ENCODE data around the gene MAGI2. TPM values are rescaled to one million over a fixed set of nuclear protein-coding genes. Genes with fewer than 3 reads are reported as not detected.

Gene MAGI2
- total RNA-seq, 4 donors from 2014 or later = 0.90 to 2.4 (median 0.99) TPM

GRCh38 chr7:79495544-79496272 lies 42.2 kb upstream of the MAGI2 start:
- no peaks in the 10 kb centered on the region for H3K4me1 ChIP-seq
- H3K36me3 ChIP-seq = no peaks in the 10 kb centered on the region
- no peak overlapping the region for H3K27ac ChIP-seq
- in situ Hi-C loops (cut with MboI; ENCODE audit: low sequenced_read_pairs in 4 of 4) = no loop called here
- ATAC-seq (no peak), DNase-seq (no peak)
- TF ChIP-seq POLR2A (IDR thresholded peaks at IDR 0.05) (no peak), CTCF (IDR thresholded peaks at IDR 0.05 in 4 of 5, conservative IDR thresholded peaks at IDR 0.05 in 1 of 5) (no peak)
- no peaks in the 10 kb centered on the region for H3K27me3 ChIP-seq
- no peak overlapping the region for H3K4me3 ChIP-seq
- H3K9me3 ChIP-seq = no peaks in the 10 kb centered on the region
- intact Hi-C loops (cut with DNase I; ENCODE audit: low total_unique reads) = no loop called here

DNA sequence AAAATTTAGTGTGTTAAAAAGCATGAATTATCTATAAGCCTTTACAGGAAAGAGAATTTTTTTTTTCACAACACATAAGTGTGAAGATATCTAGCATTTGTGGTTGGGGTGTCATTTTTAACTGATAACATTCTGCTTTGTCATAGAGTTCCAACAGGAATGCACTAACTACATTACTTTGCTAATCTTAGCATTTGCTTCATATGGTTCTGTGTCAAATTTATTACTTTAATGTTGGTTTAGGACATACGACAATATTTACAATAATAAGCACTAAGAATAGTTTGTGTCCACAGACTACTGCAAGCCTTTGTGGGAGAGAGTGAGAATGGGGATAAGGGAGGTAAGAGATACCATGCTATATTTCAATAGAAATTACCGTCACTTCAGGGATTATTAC lies 40.6 kb upstream of the MAGI2 start:
- intact Hi-C loops (cut with DNase I; ENCODE audit: low total_unique reads) (no loop called here), in situ Hi-C loops (cut with MboI; ENCODE audit: low sequenced_read_pairs in 4 of 4) (no loop called here)
- Histone ChIP-seq H3K27ac (no peak overlapping the region), H3K4me1 (no peaks in the 10 kb centered on the region), H3K27me3 (no peaks in the 10 kb centered on the region), H3K36me3 (no peaks in the 10 kb centered on the region), H3K9me3 (no peaks in the 10 kb centered on the region), H3K4me3 (no peak overlapping the region)
- no peak for TF ChIP-seq CTCF (IDR thresholded peaks at IDR 0.05 in 4 of 5, conservative IDR thresholded peaks at IDR 0.05 in 1 of 5)
- no peak for TF ChIP-seq POLR2A (IDR thresholded peaks at IDR 0.05)
- DNase-seq = no peak
- no peak for ATAC-seq

DNA sequence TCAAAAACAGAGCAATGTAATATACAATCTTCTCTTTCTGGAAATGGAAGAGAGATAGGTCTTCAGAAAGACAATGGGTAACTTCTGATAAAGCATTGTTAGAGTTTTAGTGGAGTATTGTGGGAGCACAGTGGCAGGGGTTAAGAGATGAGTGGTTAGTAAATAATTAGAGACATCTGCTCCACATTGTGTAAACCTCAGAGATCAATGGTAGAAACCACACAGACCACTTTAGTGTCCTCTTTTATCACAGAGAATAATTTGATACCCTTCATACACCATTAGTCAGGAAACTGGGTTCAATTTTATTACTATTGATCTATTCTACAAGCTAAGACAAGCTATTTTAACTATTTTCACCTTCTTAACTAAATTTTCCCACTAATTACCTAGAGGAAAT lies 35.9 kb upstream of the MAGI2 start:
- Histone ChIP-seq H3K36me3 (no peaks in the 10 kb centered on the region), H3K27me3 (no peaks in the 10 kb centered on the region), H3K27ac (no peak overlapping the region), H3K4me1 (no peaks in the 10 kb centered on the region), H3K4me3 (no peak overlapping the region), H3K9me3 (no peaks in the 10 kb centered on the region)
- intact Hi-C loops (cut with DNase I; ENCODE audit: low total_unique reads) (no loop called here), in situ Hi-C loops (cut with MboI; ENCODE audit: low sequenced_read_pairs in 4 of 4) (no loop called here)
- DNase-seq (no peak), ATAC-seq (no peak)
- TF ChIP-seq POLR2A (IDR thresholded peaks at IDR 0.05) (no peak), CTCF (IDR thresholded peaks at IDR 0.05 in 4 of 5, conservative IDR thresholded peaks at IDR 0.05 in 1 of 5) (no peak)

GRCh38 chr7:79478386-79478785 lies 24.9 kb upstream of the MAGI2 start:
- ATAC-seq = no peak
- Histone ChIP-seq H3K36me3 (no peaks in the 10 kb centered on the region), H3K9me3 (no peaks in the 10 kb centered on the region), H3K27me3 (no peaks in the 10 kb centered on the region), H3K4me3 (no peak overlapping the region), H3K27ac (no peak overlapping the region), H3K4me1 (no peaks in the 10 kb centered on the region)
- intact Hi-C loops (cut with DNase I; ENCODE audit: low total_unique reads) = no loop called here
- in situ Hi-C loops (cut with MboI; ENCODE audit: low sequenced_read_pairs in 4 of 4) = no loop called here
- TF ChIP-seq POLR2A (IDR thresholded peaks at IDR 0.05) (no peak), CTCF (IDR thresholded peaks at IDR 0.05 in 4 of 5, conservative IDR thresholded peaks at IDR 0.05 in 1 of 5) (no peak)
- DNase-seq = no peak

DNA sequence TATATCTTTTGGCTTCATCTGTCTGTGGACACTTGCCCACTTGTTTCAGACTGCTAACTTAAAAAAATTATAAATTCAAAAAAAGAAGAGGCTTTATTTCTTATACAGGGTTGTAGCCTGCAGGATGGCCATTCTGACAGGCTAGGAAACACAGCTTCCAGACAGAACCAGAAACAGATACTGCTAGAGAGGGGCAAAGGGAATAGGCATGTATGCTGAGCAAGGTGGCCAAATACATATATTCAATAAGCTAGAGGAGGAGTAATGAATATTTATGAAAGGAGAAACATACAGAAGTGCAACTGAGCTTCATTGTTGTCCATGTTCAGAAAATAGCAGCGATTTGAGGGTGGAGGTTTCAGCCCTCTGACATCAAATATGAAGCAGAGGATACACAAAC lies 22.0 kb upstream of the MAGI2 start:
- ATAC-seq = no peak

More for the DNA sequence above, 22.0 kb upstream of the MAGI2 start:
- in situ Hi-C loops (cut with MboI; ENCODE audit: low sequenced_read_pairs in 4 of 4) = no loop called here
- Histone ChIP-seq H3K27ac (no peak overlapping the region), H3K4me1 (no peaks in the 10 kb centered on the region), H3K27me3 (no peaks in the 10 kb centered on the region), H3K9me3 (no peaks in the 10 kb centered on the region), H3K4me3 (no peak overlapping the region), H3K36me3 (no peaks in the 10 kb centered on the region)
- intact Hi-C loops (cut with DNase I; ENCODE audit: low total_unique reads) = no loop called here
- TF ChIP-seq CTCF (IDR thresholded peaks at IDR 0.05 in 4 of 5, conservative IDR thresholded peaks at IDR 0.05 in 1 of 5) (no peak), POLR2A (IDR thresholded peaks at IDR 0.05) (no peak)
- DNase-seq = no peak
